ENCODE data around the gene CD207. TPM values are rescaled to one million over a fixed set of nuclear protein-coding genes. Genes with fewer than 3 reads are reported as not detected.

Gene CD207
- total and polyA plus RNA-seq, 4 donors: 0.06 to 1.8 (median 0.49) TPM

GRCh38 chr2:70796262-70796661 lies 39.4 kb downstream of the CD207 start:
- no peak for DNase-seq
- H3K27ac ChIP-seq (ENCODE audit: low read depth in 1 of 2, low read length in 1 of 2): no peak overlapping the region
- H3K4me3 ChIP-seq: no peak overlapping the region
- H3K4me1 ChIP-seq (ENCODE audit: control insufficient read depth in 5 of 5, insufficient read depth in 5 of 5, low read length in 5 of 5): peaks cover 0 to 2% (median 0%) of the 10 kb centered on the region in 5 donors
- no peaks in the 10 kb centered on the region for H3K36me3 ChIP-seq (ENCODE audit: control insufficient read depth in 4 of 4, insufficient read depth in 4 of 4, low read length in 4 of 4)
- peaks cover 0 to 29% (median 12%) of the 10 kb centered on the region in 3 donors for H3K27me3 ChIP-seq (ENCODE audit: control insufficient read depth in 3 of 3, insufficient read depth in 3 of 3, low read length in 2 of 3)
- WGBS, 2 donors: 78 to 83% methylated on average over 1 of the region's 1 CpG
- peaks cover 0 to 11% (median 0%) of the 10 kb centered on the region in 4 donors for H3K9me3 ChIP-seq (ENCODE audit: control insufficient read depth in 4 of 4, insufficient read depth in 3 of 4, low read length in 3 of 4)
- ATAC-seq (ENCODE audit: insufficient read depth, low FRiP score): no peak
- H3K9ac ChIP-seq (ENCODE audit: insufficient read depth in 1 of 2, low read length in 2 of 2): no peak overlapping the region
- no peak for TF ChIP-seq CTCF (IDR thresholded peaks at IDR 0.05; ENCODE audit: control extremely low read depth, extremely low read depth)

- H3K9ac ChIP-seq (ENCODE audit: insufficient read depth in 1 of 2, low read length in 2 of 2): no peak overlapping the region
- H3K4me1 ChIP-seq (ENCODE audit: control insufficient read depth in 5 of 5, insufficient read depth in 5 of 5, low read length in 5 of 5): peaks cover 0 to 2% (median 0%) of the 10 kb centered on the region in 5 donors
- ATAC-seq (ENCODE audit: insufficient read depth, low FRiP score) (no peak), DNase-seq (no peak)
- H3K27me3 ChIP-seq (ENCODE audit: control insufficient read depth in 3 of 3, insufficient read depth in 3 of 3, low read length in 2 of 3): peaks cover 0 to 33% (median 19%) of the 10 kb centered on the region in 3 donors
- 74 to 86% methylated on average over 4 of the region's 4 CpGs for WGBS, 2 donors
- no peak for TF ChIP-seq CTCF (IDR thresholded peaks at IDR 0.05; ENCODE audit: control extremely low read depth, extremely low read depth)
- no peak overlapping the region for H3K27ac ChIP-seq (ENCODE audit: low read depth in 1 of 2, low read length in 1 of 2)
- H3K36me3 ChIP-seq (ENCODE audit: control insufficient read depth in 4 of 4, insufficient read depth in 4 of 4, low read length in 4 of 4): no peaks in the 10 kb centered on the region
- H3K4me3 ChIP-seq: no peak overlapping the region
- H3K9me3 ChIP-seq (ENCODE audit: control insufficient read depth in 4 of 4, insufficient read depth in 3 of 4, low read length in 3 of 4): peaks cover 0 to 7% (median 0%) of the 10 kb centered on the region in 4 donors
Measured at GRCh38 chr2:70795164-70795995, 40.2 kb downstream of the CD207 start.

GRCh38 chr2:70793450-70793849 lies 42.2 kb downstream of the CD207 start:
- no peak overlapping the region for H3K4me3 ChIP-seq
- no peak overlapping the region for H3K9ac ChIP-seq (ENCODE audit: insufficient read depth in 1 of 2, low read length in 2 of 2)
- DNase-seq (no peak), ATAC-seq (ENCODE audit: insufficient read depth, low FRiP score) (no peak)
- no peak for TF ChIP-seq CTCF (IDR thresholded peaks at IDR 0.05; ENCODE audit: control extremely low read depth, extremely low read depth)
- H3K36me3 ChIP-seq (ENCODE audit: control insufficient read depth in 4 of 4, insufficient read depth in 4 of 4, low read length in 4 of 4): no peaks in the 10 kb centered on the region
- WGBS, 2 donors: 22 to 57% methylated on average over 2 of the region's 2 CpGs
- peaks cover 0 to 51% (median 28%) of the 10 kb centered on the region in 3 donors for H3K27me3 ChIP-seq (ENCODE audit: control insufficient read depth in 3 of 3, insufficient read depth in 3 of 3, low read length in 2 of 3)
- H3K9me3 ChIP-seq (ENCODE audit: control insufficient read depth in 4 of 4, insufficient read depth in 3 of 4, low read length in 3 of 4): peaks cover 0 to 2% (median 0%) of the 10 kb centered on the region in 4 donors
- H3K27ac ChIP-seq (ENCODE audit: low read depth in 1 of 2, low read length in 1 of 2): no peak overlapping the region
- H3K4me1 ChIP-seq (ENCODE audit: control insufficient read depth in 5 of 5, insufficient read depth in 5 of 5, low read length in 5 of 5): peaks cover 0 to 10% (median 0%) of the 10 kb centered on the region in 5 donors

Data from lung (tissue), 12 donors.